ENCODE data around the gene MECP2. TPM values are rescaled to one million over a fixed set of nuclear protein-coding genes. Genes with fewer than 3 reads are reported as not detected.

Gene MECP2
- total RNA-seq, 4 donors from 2014 or later, result 22.1 to 53.1 (median 37.8) TPM

DNA sequence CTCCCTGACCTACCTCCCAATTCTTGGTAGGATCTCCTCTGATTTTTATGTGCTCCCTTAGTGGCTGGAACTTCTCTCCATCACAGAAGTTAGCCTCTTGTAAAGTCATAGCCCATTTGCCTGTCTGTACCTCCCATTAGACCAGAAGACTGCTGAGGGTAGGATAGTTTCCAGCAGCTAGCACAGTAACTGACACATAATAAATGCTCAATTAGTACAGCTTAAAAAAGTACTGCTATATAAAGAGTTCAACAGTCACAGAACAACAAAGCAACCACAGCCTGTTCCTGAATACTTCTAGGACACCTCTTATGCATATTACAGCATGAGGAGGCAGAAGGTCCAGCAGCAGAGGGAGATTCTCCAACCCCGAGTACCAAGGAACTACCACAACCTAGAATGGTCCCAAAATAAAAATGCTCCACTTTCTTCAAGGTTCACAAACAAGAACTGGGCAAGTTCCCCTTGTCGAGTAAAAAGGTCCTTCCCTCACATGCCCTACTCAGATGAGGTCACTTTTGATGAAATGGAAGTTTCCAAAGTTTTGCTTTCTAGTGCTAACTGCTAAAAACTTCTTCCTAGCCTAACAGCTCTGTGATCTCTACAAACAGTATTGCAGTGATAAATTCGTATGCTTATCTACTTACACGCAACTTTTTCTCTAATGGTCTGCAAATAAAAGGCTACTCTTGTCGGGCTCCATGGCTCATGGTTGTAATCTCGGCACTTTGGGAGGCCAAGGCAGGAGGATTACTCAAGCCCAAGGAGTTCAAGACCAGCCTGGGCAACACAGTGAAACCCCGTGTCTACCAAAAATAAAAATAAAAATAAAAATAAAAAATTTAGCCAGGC lies 12.8 kb downstream of the MECP2 start:
- H3K4me1 ChIP-seq, result peaks cover 0 to 18% (median 0%) of the 10 kb centered on the region in 4 donors
- no peak for DNase-seq
- no peaks in the 10 kb centered on the region for H3K9me3 ChIP-seq
- in situ Hi-C loops (cut with MboI; ENCODE audit: low pct_ligation_motif_present in 1 of 4, low pct_unique_long_range_greater_than_20kb in 1 of 4, low sequenced_read_pairs in 3 of 4), result no loop called here
- no peak overlapping the region for H3K4me3 ChIP-seq
- no peak for TF ChIP-seq POLR2A (IDR thresholded peaks at IDR 0.05)
- no peak for TF ChIP-seq POLR2AphosphoS5 (IDR thresholded peaks at IDR 0.05)
- TF ChIP-seq, protein P1, sequence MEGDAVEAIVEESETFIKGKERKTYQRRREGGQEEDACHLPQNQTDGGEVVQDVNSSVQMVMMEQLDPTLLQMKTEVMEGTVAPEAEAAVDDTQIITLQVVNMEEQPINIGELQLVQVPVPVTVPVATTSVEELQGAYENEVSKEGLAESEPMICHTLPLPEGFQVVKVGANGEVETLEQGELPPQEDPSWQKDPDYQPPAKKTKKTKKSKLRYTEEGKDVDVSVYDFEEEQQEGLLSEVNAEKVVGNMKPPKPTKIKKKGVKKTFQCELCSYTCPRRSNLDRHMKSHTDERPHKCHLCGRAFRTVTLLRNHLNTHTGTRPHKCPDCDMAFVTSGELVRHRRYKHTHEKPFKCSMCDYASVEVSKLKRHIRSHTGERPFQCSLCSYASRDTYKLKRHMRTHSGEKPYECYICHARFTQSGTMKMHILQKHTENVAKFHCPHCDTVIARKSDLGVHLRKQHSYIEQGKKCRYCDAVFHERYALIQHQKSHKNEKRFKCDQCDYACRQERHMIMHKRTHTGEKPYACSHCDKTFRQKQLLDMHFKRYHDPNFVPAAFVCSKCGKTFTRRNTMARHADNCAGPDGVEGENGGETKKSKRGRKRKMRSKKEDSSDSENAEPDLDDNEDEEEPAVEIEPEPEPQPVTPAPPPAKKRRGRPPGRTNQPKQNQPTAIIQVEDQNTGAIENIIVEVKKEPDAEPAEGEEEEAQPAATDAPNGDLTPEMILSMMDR (IDR thresholded peaks at IDR 0.05), result no peak
- TF ChIP-seq EP300 (IDR thresholded peaks at IDR 0.05; ENCODE audit: low read depth), result no peak
- H3K27me3 ChIP-seq, result no peaks in the 10 kb centered on the region
- 76% methylated on average over 7 of the region's 7 CpGs; no CpG with 5 or more reads in 1 of the 2 donors for WGBS, 2 donors (ENCODE audit: low coverage in 1 of 2)
- intact Hi-C loops (cut with DNase I; ENCODE audit: low total_unique reads), result no loop called here
- no peak overlapping the region for H3K27ac ChIP-seq
- no peaks in the 10 kb centered on the region for H3K36me3 ChIP-seq

DNA sequence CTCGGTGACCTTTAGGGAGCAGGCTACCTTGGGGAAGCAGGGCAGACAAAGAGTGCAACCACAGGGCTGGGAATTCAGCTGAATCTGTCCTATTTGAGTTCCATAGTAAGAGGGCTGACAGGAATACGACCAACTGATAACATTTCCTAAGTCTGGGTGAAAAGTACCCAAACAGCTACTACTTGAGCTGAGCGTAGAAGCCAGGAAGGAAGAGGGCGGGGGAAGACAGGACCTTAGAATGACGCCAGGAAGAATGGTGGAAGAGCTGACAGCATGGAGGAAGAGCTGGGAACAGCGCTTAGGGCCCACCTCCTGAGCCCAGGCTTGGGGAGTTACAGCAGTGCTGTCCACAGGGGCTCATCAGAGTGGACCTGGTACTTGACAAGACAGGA lies 14.4 kb downstream of the MECP2 start:
- intact Hi-C loops (cut with DNase I; ENCODE audit: low total_unique reads), result no loop called here
- Histone ChIP-seq H3K9me3 (no peaks in the 10 kb centered on the region), H3K4me1 (peaks cover 0 to 18% (median 0%) of the 10 kb centered on the region in 4 donors), H3K4me3 (no peak overlapping the region), H3K27me3 (no peaks in the 10 kb centered on the region), H3K27ac (peak overlapping the region in 3 of 4 donors; percentile 4 to 41 (median 6)), H3K36me3 (no peaks in the 10 kb centered on the region)
- TF ChIP-seq POLR2AphosphoS5 (IDR thresholded peaks at IDR 0.05) (no peak), POLR2A (IDR thresholded peaks at IDR 0.05) (no peak)
- TF ChIP-seq, protein P1 (IDR thresholded peaks at IDR 0.05), result no peak
- WGBS, 2 donors (ENCODE audit: low coverage in 1 of 2), result 62% methylated on average over 6 of the region's 6 CpGs; no CpG with 5 or more reads in 1 of the 2 donors
- no peak for DNase-seq
- in situ Hi-C loops (cut with MboI; ENCODE audit: low pct_ligation_motif_present in 1 of 4, low pct_unique_long_range_greater_than_20kb in 1 of 4, low sequenced_read_pairs in 3 of 4), result no loop called here

DNA sequence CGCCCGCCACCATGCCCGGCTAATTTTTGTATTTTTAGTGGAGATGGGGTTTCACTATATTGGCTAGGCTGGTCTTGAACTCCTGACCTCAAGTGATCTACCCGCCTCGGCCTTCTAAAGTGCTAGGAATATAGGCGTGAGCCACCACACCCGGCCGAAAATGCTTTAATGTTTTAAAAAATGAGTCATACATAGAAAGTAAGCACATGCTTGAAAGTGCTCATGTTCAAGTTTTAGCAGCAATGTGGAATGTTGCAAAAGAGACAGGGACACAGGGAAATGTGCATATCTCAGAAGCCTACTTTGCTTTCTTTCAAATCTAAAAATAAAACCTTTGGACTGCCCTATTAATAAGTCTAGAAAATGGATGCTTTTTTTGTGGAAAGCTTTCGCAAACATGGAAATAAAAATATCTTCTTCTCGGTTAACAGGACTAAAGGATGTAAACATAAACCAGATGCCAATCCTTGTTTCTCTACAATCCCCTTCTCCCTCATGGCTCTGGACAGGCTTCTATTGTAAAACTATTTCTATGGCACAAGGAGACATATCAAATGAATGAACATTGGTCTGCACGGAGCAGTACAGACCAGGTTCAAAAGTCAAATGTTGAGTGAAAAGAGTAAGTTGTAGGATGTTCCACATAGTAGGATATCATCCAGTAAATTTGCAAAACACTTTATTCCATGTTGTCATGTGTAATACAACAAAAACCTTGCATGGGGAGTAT lies 15.0 kb downstream of the MECP2 start:
- no peaks in the 10 kb centered on the region for H3K36me3 ChIP-seq
- in situ Hi-C loops (cut with MboI; ENCODE audit: low pct_ligation_motif_present in 1 of 4, low pct_unique_long_range_greater_than_20kb in 1 of 4, low sequenced_read_pairs in 3 of 4) (no loop called here), intact Hi-C loops (cut with DNase I; ENCODE audit: low total_unique reads) (no loop called here)
- no peak overlapping the region for H3K4me3 ChIP-seq
- peak overlapping the region; percentile 4 to 47 (median 36) for H3K27ac ChIP-seq
- WGBS, 2 donors (ENCODE audit: low coverage in 1 of 2), result 37 to 66% methylated on average over 2 to 11 of the region's 11 CpGs
- no peak for TF ChIP-seq EP300 (IDR thresholded peaks at IDR 0.05; ENCODE audit: low read depth)
- TF ChIP-seq, protein P1 (IDR thresholded peaks at IDR 0.05), result no peak
- no peak for TF ChIP-seq POLR2AphosphoS5 (IDR thresholded peaks at IDR 0.05)
- no peak for TF ChIP-seq POLR2A (IDR thresholded peaks at IDR 0.05)
- no peaks in the 10 kb centered on the region for H3K27me3 ChIP-seq
- peaks cover 0 to 18% (median 0%) of the 10 kb centered on the region in 4 donors for H3K4me1 ChIP-seq
- DNase-seq, result no peak
- no peaks in the 10 kb centered on the region for H3K9me3 ChIP-seq

DNA sequence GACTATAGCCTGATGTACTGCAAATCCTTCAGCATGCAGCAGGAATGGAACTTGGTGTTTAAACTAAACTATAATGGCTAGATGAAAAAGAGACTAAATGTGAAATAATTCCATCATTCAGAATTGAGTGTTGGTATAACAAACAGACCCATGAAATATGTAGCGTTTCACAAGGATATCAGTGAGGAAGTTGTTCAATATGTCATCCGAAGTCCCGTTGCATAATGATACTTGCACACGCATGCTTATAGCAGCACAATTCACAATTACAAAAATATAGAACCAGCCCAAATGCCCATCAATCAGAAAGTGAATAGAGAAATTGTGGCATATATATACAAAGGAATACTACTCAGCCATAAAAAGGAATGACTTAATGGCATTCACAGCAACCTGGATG lies 20.4 kb downstream of the MECP2 start:
- no peak for TF ChIP-seq POLR2AphosphoS5 (IDR thresholded peaks at IDR 0.05)
- TF ChIP-seq POLR2A (IDR thresholded peaks at IDR 0.05), result no peak
- TF ChIP-seq, protein P1 (IDR thresholded peaks at IDR 0.05), result no peak
- no peak for TF ChIP-seq EP300 (IDR thresholded peaks at IDR 0.05; ENCODE audit: low read depth)
- H3K27me3 ChIP-seq, result no peaks in the 10 kb centered on the region
- no peak overlapping the region for H3K27ac ChIP-seq
- no peaks in the 10 kb centered on the region for H3K9me3 ChIP-seq
- WGBS, 2 donors (ENCODE audit: low coverage in 1 of 2), result 60 to 87% methylated on average over 1 to 4 of the region's 4 CpGs
- in situ Hi-C loops (cut with MboI; ENCODE audit: low pct_ligation_motif_present in 1 of 4, low pct_unique_long_range_greater_than_20kb in 1 of 4, low sequenced_read_pairs in 3 of 4), result no loop called here
- intact Hi-C loops (cut with DNase I; ENCODE audit: low total_unique reads), result no loop called here
- H3K4me1 ChIP-seq, result no peaks in the 10 kb centered on the region
- DNase-seq, result no peak
- H3K36me3 ChIP-seq, result no peaks in the 10 kb centered on the region
- H3K4me3 ChIP-seq, result no peak overlapping the region
